PC-3 (cell line): Measurements from ENCODE around the gene MATN1. TPM values are rescaled to one million over a fixed set of nuclear protein-coding genes. Genes with fewer than 3 reads are reported as not detected.

Experiments
- ATAC-seq: fragments of 200-7000 bp; cut with Tn5 transposase; 2 replicates; pipeline ENCODE4 v1.9.1; 2020; ENCODE audit warnings: mild to moderate bottlenecking, moderate library complexity
- BruUV-seq: library from RNA; stranded (reverse); fragments of 400-500 nt; replicated peaks from 2 replicates; lab custom pipeline; 2021; lab: Mats Ljungman, UMichigan
- CTCF ChIA-PET: fragments of 300-600 bp; sonication (Branson Sonifier 250); formaldehyde crosslinking; loops from one replicate; lab custom pipeline; 2022; ENCODE audit warnings: antibody characterized with exemption; lab: Charles Lee
- POLR2A ChIA-PET: fragments of 300-600 bp; sonication (Branson Sonifier 250); formaldehyde crosslinking; loops from one replicate; lab custom pipeline; 2022; ENCODE audit warnings: antibody characterized with exemption; ENCODE audit not compliant: unreplicated experiment; lab: Charles Lee
- DNase-seq: peaks from one replicate; pipeline ENCODE4 v3.0.0-alpha.2; 2015
- H2AFZ ChIP-seq: fragments of 300-600 bp; sonication (generic); 2 replicates; pipeline ENCODE4 v1.6.0; 2016; ENCODE audit warnings: antibody characterized with exemption, low read length
- H3F3A ChIP-seq: fragments of 300-600 bp; sonication (generic); one replicate; pipeline ENCODE4 v1.6.0; 2017; ENCODE audit warnings: antibody characterized with exemption, low read length, control low read depth, mild to moderate bottlenecking; ENCODE audit not compliant: unreplicated experiment
- H3K27ac ChIP-seq: fragments of 300-600 bp; sonication (generic); 2 replicates; pipeline ENCODE4 v1.5.1; 2016; ENCODE audit warnings: mild to moderate bottlenecking, low read length
- H3K27me3 ChIP-seq: fragments of 300-600 bp; sonication (generic); 2 replicates; pipeline ENCODE4 v1.6.1; 2016; ENCODE audit warnings: low read length, mixed read lengths
- H3K36me3 ChIP-seq: fragments of 300-600 bp; sonication (generic); 2 replicates; pipeline ENCODE4 v1.6.1; 2016; ENCODE audit warnings: low read depth, mixed run types, low read length, mixed read lengths
- H3K4me1 ChIP-seq: fragments of 300-600 bp; sonication (generic); 2 replicates; pipeline ENCODE4 v1.5.1; 2016; ENCODE audit warnings: low read length; ENCODE audit not compliant: insufficient read depth
- H3K4me2 ChIP-seq: fragments of 300-600 bp; sonication (generic); 2 replicates; pipeline ENCODE4 v1.6.0; 2016; ENCODE audit warnings: low read length
- H3K4me3 ChIP-seq: fragments of 300-600 bp; sonication (generic); 2 replicates; pipeline ENCODE4 v1.5.1; 2016; ENCODE audit warnings: mild to moderate bottlenecking, low read length, mixed read lengths
- H3K79me2 ChIP-seq: fragments of 300-600 bp; sonication (generic); 2 replicates; pipeline ENCODE4 v1.6.1; 2017; ENCODE audit warnings: low read length, mixed read lengths
- H3K9ac ChIP-seq: fragments of 300-600 bp; sonication (generic); 2 replicates; pipeline ENCODE4 v1.6.0; 2016; ENCODE audit warnings: mild to moderate bottlenecking, low read length
- H3K9me2 ChIP-seq: fragments of 300-600 bp; sonication (generic); replicated peaks from 2 replicates; pipeline ENCODE4 v1.6.1; 2016; ENCODE audit warnings: mixed run types, low read length, mixed read lengths
- H3K9me3 ChIP-seq: fragments of 300-600 bp; sonication (generic); 2 replicates; pipeline ENCODE4 v1.6.1; 2016; ENCODE audit warnings: low read length, mixed read lengths
- H4K20me1 ChIP-seq: fragments of 300-600 bp; sonication (generic); 2 replicates; pipeline ENCODE4 v1.6.1; 2016; ENCODE audit warnings: low read length, mixed read lengths
- CTCF ChIP-seq: fragments of 300-600 bp; sonication (generic); conservative IDR thresholded peaks from 2 replicates; pipeline ENCODE4 v1.5.1; 2017; ENCODE audit warnings: antibody characterized with exemption, low read depth, mild to moderate bottlenecking, low read length
- EZH2 ChIP-seq: fragments of 300-600 bp; sonication (generic); IDR thresholded peaks from one replicate; pipeline ENCODE4 v1.6.1; 2017; ENCODE audit warnings: antibody characterized with exemption, mild to moderate bottlenecking, low read length; ENCODE audit not compliant: unreplicated experiment
- EZH2phosphoT487 ChIP-seq: fragments of 300-600 bp; sonication (generic); IDR thresholded peaks from 2 replicates; pipeline ENCODE4 v1.6.1; 2018; ENCODE audit warnings: mild to moderate bottlenecking, antibody characterized with exemption, low read length, borderline replicate concordance
- intact Hi-C: fragments of 100-400 bp; cut with micrococcal nuclease; formaldehyde crosslinking; loops from 2 replicates; pipeline ENCODE4 v1.9.0; 2023
- total RNA-seq: library from RNA; depleted of rRNA; stranded (reverse); fragments of >200 nt; gene quantifications from 2 replicates; pipeline ENCODE4 v1.2.3, GENCODE V29; 2014

The MATN1 gene
- total RNA-seq, 1 experiment from 2014 or later, result not detected

GRCh38 chr1:30682396-30683275 is 40.7 kb downstream of the MATN1 start:
- no peak overlapping the region for H3K27ac ChIP-seq
- H2AFZ ChIP-seq, result no peak overlapping the region
- H3F3A ChIP-seq, result no peaks in the 10 kb centered on the region
- H3K4me2 ChIP-seq, result no peak overlapping the region
- H3K27me3 ChIP-seq, result peaks cover 42% of the 10 kb centered on the region
- H3K36me3 ChIP-seq, result no peaks in the 10 kb centered on the region
- H4K20me1 ChIP-seq, result no peaks in the 10 kb centered on the region
- no peaks in the 10 kb centered on the region for H3K9me2 ChIP-seq
- H3K4me1 ChIP-seq, result peaks cover under 1% of the 10 kb centered on the region; the same call in 1 of the 2 replicates
- no peak for TF ChIP-seq EZH2phosphoT487
- no peak for TF ChIP-seq EZH2
- no peak for TF ChIP-seq CTCF
- no peak overlapping the region for H3K4me3 ChIP-seq
- DNase-seq (no peak), ATAC-seq (no peak)
- no peaks in the 10 kb centered on the region for H3K9me3 ChIP-seq
- H3K9ac ChIP-seq, result no peak overlapping the region
- ChIA-PET CTCF (no interaction called here), POLR2A (no interaction called here)
- H3K79me2 ChIP-seq, result no peaks in the 10 kb centered on the region
- intact Hi-C loops, result no loop called here
- no TSS peak for BruUV-seq

GRCh38 chr1:30681782-30682181 is 41.6 kb downstream of the MATN1 start:
- ATAC-seq, result no peak
- no peak overlapping the region for H3K4me2 ChIP-seq
- H3K36me3 ChIP-seq, result no peaks in the 10 kb centered on the region
- H2AFZ ChIP-seq, result no peak overlapping the region
- H3K4me1 ChIP-seq, result peaks cover 6% of the 10 kb centered on the region; the same call in 1 of the 2 replicates
- CTCF ChIA-PET, result no interaction called here
- H3K9ac ChIP-seq, result no peak overlapping the region
- H3K9me2 ChIP-seq, result no peaks in the 10 kb centered on the region
- H3K9me3 ChIP-seq, result no peaks in the 10 kb centered on the region
- H3K27ac ChIP-seq, result no peak overlapping the region
- H3F3A ChIP-seq, result no peaks in the 10 kb centered on the region
- peaks cover 38% of the 10 kb centered on the region for H3K27me3 ChIP-seq
- intact Hi-C loops, result no loop called here
- H3K4me3 ChIP-seq, result no peak overlapping the region
- no peaks in the 10 kb centered on the region for H4K20me1 ChIP-seq
- no peak for DNase-seq
- BruUV-seq, result no TSS peak
- no peaks in the 10 kb centered on the region for H3K79me2 ChIP-seq
- TF ChIP-seq CTCF, result no peak
- TF ChIP-seq EZH2phosphoT487, result no peak
- no peak for TF ChIP-seq EZH2
- POLR2A ChIA-PET, result no interaction called here

GRCh38 chr1:30680879-30681278 is 42.5 kb downstream of the MATN1 start:
- Histone ChIP-seq H2AFZ (no peak overlapping the region), H3K9me3 (no peaks in the 10 kb centered on the region), H4K20me1 (no peaks in the 10 kb centered on the region), H3K79me2 (no peaks in the 10 kb centered on the region), H3K9me2 (no peaks in the 10 kb centered on the region), H3F3A (no peaks in the 10 kb centered on the region), H3K9ac (no peak overlapping the region), H3K36me3 (no peaks in the 10 kb centered on the region), H3K4me1 (peaks cover 8% of the 10 kb centered on the region; the same call in 1 of the 2 replicates), H3K27ac (no peak overlapping the region), H3K4me2 (no peak overlapping the region), H3K27me3 (peaks cover 37% of the 10 kb centered on the region), H3K4me3 (no peak overlapping the region)
- no peak for ATAC-seq
- intact Hi-C loops, result no loop called here
- ChIA-PET POLR2A (no interaction called here), CTCF (interaction anchor here (0.7 kb wide), 1 partner anchor 577 kb away, joined by 3 read pairs; no protein-coding TSS in a partner anchor)
- TF ChIP-seq CTCF (no peak), EZH2 (no peak), EZH2phosphoT487 (no peak)
- DNase-seq, result no peak
- no TSS peak for BruUV-seq
